H4 (cell line): ENCODE results near the gene DDIT3. TPM values are rescaled to one million over a fixed set of nuclear protein-coding genes. Genes with fewer than 3 reads are reported as not detected.
"Not testable (repeated sequence)": the region's sequence is repeated elsewhere in the genome, so short reads cannot be mapped to it uniquely, and the experiment has no call there.

Source experiments
- DNase-seq: peaks from one replicate; pipeline ENCODE4 v3.0.0-alpha.2; 2015; ENCODE audit warnings: low spot score
- total RNA-seq: library from RNA; depleted of rRNA; stranded (reverse); fragments of >200 nt; shearing (Covaris generic); gene quantifications from 2 replicates; pipeline ENCODE4 v1.2.3, GENCODE V29; 2014

The DDIT3 gene
- total RNA-seq, 1 experiment from 2014 or later, result 50.1 TPM

DNA sequence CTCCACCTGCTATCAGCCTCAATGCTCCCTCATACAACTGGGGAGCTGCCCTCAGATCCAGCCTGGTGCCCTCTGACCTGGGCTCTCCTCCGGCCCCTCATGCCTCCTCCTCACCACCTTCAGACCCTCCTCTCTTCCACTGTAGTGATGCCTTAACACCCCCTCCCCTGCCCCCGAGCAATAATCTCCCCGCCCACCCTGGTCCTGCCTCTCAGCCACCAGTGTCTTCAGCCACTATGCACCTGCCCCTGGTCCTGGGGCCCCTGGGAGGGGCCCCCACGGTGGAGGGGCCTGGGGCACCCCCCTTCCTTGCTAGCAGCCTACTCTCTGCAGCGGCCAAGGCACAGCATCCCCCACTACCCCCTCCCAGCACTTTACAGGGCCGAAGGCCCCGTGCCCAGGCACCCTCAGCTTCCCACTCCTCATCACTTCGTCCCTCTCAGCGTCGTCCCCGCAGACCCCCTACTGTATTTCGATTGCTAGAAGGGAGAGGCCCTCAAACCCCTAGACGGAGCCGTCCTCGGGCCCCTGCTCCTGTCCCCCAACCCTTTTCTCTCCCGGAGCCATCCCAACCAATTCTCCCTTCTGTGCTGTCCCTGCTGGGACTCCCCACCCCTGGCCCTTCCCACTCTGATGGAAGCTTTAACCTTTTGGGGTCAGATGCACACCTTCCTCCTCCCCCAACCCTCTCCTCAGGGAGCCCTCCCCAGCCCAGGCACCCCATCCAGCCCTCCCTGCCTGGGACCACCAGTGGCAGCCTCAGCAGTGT, 5.5 kb upstream of the DDIT3 start:
- no peak for DNase-seq

DNA sequence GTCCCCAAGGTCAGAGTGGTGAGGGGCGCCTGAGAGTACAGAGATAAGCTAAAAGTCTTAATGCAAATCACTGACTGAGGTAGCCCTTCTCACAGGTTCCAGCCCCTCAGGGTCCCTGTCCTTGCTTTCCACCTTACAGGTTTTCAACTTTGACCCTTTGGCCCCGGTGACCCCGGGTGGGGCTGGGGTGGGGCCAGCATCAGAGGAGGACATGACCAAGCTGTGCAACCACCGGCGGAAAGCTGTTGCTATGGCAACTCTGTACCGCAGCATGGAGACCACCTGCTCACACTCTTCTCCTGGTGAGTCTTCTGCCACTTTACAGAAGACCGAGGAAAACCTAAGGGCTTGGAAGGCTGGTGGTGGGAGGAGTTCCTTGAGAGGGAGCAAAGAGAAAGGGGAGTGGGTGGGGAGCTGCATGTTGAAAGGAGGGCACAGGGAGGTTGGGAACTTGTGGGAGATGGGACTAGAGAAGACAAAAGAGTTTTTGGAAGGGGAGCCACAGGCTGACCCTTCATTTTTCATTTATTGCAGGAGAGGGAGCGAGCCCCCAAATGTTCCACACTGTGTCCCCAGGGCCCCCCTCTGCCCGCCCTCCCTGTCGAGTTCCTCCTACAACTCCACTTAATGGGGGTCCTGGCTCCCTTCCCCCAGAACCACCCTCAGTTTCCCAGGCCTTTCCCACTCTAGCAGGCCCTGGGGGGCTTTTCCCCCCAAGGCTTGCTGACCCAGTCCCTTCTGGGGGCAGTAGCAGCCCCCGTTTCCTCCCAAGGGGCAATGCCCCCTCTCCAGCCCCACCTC, 4.7 kb upstream of the DDIT3 start:
- DNase-seq, result no peak

DNA sequence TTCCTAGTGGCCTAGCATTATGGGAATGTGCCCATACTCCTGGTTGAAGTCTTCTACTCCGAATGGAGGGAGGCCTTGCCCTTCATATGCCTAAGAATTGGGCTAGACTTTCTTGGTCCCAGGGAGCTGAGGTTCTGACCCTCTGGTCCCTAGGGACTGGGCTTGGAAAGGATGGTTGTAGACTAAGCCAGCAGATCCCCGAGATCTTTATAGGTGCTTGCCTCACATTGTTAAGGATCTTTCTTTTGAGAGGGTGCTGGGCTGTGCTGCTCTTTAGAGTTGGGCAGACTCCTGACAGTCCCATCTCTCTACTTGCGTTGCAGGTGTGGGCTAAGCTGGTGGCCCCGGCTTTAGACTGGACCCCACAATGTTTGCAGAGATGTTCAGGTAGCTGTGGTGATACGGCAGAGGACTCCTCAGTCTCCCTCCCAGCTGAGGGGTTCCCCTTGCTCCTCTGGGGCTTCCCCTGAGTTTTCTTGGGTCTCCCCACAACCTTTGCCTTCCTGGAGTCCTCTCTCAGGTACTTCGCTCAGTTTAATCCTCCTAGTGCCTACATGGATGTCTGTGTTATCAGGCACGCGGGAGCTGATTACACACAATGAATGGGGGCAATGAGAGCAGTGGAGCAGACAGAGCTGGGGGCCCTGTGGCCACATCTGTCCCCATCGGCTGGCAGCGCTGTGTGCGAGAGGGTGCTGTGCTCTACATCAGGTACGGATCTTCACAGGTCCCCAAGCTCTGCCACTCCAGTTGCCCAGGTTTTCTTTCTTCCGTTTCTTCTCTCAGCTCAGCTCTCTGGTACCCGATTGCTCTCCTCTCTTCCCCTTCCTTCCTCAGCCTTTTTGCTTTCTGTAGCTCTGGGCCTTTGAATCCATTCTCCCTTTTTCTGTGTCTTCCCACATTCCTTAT, 3.6 kb upstream of the DDIT3 start:
- no peak for DNase-seq

DNA sequence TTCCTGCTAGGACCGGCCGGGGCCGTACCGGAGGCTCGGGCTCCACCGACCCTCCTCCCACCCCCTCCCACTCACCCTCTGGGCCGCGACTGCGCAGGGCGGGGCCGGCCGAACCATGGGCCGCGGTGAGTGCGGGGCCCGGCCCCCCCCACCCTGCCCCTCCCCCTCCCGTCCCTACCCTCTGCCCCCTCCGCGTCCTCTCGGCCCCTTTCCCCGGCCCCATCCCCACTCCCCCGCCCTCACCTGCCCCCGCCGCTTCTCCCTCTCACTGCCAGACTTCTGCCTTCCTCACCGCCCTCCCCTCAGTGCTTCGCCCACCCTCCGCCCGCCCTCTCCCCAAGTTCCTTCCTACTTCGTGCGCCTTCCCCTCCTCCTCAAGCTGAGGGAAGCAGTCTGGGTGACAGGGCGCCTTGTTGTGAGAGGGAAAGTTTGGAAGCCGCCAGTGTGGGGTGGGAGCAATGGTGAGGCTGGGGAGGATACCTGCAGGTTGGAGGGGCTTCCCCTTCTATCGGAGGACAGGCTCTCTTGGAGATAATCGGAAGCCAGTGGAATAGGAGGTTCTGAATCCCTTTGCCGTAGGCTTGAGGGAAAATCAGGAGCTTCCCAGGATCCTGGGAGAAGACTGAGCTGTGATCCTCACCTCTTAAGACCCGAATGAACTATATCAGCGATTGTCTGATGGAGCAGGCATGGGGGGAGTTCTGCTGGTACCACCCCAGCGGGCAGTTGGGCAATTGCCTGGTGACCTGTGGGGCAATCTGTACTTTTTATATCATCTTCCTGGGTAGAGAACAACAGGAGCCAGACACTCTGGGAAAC, 2.8 kb upstream of the DDIT3 start:
- peak; percentile 45 for DNase-seq

DNA sequence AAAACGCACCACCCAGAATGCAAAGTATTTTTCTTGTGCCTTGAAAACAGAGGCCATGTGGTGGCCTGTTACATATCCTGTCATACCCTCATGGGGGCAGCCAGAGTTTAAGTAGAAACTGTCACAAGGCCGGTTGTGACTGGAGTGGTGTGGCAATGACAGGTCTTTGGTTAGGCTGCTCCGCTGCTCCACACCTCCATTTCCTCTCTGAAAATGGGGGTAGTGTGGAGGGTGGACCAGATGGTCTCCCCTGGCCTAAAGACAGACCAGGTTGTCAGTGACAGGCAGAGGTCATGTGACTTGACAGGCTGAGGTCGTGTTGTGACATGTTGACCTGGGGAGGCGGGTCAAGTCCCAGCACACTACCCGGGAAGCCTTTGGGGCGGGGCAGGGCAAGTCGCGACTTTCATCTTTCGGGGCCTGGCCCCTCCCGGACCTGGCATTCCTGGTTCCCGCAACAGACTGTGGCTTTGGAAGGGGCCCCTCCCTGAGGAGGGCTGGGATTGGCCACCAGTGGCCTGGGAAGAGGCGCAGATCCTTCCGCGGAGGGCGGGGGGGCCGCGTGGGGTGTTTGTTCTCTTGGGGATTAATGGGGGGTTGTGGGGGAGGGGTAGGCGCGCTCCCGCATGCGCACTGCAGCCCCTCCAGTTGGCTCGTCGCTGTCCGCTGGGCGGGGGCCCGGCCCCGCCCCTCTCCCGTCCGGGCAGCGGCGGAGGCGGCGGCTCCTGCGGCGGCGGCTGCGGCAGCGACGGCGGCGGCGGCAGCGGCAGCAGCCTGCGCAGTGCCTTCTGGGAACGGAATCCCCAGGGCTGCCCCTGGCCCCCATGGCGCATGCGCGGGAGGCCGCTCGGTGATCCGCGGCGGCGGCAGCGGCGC, 1.9 kb upstream of the DDIT3 start, which contains the start of gene MBD6:
Gene MBD6 (plus strand): TSS at position 814 of the 876 bp plus-strand sequence. CDS start 1,480 bp downstream, outside the sequence.
- DNase-seq, result peak; percentile 79

DNA sequence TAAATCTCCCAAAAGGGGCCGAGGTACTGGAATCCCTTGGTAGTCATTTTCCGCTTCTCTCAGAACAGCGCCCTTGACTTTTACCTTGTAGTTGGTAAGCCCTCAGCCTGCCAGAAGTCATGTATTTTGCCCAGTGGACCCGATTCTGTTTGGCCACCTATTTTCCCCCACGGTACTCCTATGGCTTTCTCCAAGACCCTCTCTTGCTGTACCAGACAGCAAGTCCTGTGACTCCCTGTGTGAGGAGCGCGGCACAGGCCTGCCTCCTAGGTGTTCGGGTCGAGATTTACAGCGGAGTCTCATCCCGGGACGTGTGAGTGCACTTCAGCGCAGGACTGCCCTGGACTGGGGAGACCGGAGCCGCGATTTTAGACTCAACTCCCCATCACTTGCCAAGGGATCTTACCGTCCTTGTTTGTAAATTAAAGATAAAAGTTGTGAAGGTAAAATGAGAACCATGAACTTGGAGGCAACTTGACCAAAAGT, 1.3 kb upstream of the DDIT3 start:
- no peak for DNase-seq

DNA sequence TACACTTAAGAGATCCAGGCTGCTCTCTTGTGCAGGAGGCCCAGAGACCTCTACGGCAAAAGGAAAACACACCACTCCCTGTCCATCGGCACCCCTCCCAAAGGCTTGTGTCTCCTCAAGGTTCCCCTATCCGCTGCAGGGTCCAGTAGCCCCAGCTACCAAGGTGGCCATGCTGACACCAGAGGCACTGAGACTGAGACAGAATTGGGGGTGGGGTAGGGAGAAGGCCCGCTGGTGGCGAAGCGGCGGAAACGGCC, 590 bp downstream of the DDIT3 start:
- DNase-seq, result peak; percentile 13

DNA sequence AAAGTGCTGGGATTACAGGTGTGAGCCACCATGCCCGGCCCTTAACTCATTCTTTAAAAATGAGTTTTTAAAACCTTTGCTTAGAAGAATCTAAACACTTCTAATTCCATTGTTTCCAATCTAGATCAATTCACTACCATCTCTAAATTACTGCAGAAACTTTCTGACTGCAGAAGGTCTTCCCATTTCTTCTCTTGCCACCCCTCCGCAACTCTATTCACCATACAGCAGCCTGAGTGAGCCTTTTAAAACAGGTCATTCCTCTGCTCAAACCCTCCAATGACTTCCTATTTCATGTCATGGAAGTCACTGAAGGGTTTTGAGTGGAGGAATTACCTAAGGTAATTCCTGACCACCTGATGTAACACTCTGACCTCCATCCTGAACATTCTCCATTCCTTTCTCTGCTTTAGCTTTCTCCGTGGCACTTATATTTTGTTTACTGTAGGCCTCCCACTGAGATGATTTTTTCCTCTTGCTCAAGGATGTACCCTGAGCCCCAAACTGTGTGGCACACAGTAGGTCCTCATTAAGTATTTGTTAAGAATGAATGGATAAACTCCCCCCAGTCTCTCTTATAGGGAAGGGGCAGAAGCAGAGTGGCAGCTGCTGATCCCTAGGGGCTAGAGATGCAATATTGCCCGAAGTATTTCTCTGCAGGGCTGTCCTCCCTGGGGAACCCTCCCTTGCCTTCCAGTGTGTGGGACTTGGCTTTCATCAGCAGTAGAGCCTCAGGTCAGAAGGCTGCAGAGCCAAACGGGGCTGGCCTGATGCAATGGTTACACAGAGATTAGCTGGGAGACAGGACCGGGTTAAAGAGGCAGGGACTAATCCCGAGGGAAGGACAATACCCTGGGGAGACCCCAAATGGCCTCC, 1.2 kb downstream of the DDIT3 start:
- DNase-seq, result no peak

DNA sequence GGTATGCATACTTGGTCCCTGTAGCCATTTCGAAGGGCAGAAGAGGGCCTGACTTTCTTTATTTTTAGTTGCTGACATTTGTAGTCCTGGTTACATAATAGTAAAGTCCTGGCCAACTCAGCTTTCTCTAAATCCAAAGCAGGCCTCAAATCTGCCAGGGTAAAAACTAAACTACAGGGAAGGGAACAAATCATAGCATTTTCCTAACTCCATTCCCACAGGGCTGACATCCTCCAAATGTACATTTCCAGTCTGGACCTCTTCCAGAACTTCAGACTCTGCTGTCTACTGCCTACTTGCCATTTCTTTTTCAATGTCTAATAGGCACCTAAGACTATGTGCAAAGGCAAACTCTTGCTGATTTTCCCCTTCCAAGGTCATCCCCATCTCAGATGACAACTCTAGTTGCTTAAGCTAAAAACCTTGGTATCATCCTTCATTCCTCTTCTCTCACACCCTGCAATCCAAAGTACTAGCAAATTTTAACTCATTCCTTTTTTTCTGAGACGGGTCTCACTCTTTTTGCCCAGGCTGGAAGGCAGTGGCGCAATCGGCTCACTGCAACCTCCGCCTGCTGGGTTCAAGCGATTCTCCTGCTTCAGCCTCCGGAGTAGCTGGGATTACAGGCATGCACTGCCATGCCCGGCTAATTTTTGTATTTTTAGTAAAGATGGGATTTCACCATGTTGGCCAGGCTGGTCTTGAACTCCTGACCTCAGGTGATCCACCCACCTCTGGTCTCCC, 2.0 kb downstream of the DDIT3 start:
- no peak for DNase-seq

DNA sequence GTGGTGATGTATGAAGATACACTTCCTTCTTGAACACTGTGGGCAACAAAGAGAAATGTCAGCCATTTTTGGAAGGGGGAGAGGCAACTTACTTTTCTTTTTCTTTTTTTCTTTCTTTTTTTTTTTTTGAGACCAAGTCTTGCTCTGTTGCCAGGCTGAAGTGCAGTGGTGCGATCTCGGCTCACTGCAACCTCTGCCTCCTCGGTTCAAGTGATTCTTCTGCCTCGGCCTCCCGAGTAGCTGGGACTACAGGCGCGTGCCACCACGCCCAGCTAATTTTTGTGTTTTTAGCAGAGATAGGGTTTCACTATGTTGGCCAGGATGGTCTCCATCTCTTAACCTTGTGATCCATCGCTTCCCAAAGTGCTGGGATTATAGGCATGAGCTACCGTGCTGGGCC, 2.6 kb downstream of the DDIT3 start:
- not testable (repeated sequence) for DNase-seq

DNA sequence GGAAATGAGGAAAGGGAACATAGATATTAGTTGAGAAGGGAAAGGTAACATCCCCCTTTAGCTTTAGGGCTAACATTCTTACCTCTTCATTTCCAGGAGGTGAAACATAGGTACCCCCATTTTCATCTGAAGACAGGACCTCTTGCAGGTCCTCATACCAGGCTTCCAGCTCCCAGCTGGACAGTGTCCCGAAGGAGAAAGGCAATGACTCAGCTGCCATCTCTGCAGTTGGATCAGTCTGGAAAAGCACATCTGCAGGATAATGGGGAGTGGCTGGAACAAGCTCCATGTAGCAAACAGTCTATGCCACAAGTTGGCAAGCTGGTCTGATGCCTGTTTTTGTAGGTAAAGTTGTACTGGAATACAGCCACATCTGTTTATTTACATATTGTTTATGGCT, 3.1 kb downstream of the DDIT3 start:
- peak; percentile 27 for DNase-seq

DNA sequence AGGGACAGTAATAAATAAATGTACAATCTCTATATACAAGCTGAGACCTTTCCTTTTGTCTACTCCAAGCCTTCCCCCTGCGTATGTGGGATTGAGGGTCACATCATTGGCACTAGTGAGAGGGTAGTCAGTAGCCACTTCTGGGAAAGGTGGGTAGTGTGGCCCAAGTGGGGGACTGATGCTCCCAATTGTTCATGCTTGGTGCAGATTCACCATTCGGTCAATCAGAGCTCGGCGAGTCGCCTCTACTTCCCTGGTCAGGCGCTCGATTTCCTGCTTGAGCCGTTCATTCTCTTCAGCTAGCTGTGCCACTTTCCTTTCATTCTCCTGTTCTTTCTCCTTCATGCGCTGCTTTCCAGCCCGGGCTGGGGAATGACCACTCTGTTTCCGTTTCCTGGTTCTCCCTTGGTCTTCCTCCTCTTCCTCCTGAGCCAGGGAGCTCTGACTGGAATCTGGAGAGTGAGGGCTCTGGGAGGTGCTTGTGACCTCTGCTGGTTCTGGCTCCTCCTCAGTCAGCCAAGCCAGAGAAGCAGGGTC, 3.6 kb downstream of the DDIT3 start:
- no peak for DNase-seq

DNA sequence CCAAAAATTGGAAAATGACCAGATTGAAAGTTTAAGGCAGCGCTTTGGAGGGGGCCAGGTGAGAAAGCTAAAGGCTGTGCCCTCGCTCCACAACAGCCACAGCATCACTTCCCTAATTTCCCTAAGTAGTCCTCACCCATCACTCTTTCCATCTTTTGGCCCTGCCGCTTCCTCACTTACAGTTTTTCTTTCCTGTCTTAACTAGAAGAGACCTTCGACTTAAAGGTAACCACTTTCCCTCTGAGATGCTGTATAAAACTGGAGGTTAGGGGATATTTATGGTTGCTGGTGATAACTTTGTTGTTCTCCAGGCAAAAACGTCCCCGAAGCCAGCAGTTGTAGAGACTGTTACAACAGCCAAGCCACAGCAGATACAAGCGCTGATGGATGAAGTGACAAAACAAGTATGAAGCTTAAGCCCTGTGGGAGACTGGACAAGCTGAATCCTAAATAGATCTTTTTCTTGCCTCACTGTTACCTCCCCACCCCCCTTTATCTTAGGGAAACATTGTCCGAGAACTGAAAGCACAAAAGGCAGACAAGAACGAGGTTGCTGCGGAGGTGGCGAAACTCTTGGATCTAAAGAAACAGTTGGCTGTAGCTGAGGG, 4.3 kb downstream of the DDIT3 start:
- no peak for DNase-seq

DNA sequence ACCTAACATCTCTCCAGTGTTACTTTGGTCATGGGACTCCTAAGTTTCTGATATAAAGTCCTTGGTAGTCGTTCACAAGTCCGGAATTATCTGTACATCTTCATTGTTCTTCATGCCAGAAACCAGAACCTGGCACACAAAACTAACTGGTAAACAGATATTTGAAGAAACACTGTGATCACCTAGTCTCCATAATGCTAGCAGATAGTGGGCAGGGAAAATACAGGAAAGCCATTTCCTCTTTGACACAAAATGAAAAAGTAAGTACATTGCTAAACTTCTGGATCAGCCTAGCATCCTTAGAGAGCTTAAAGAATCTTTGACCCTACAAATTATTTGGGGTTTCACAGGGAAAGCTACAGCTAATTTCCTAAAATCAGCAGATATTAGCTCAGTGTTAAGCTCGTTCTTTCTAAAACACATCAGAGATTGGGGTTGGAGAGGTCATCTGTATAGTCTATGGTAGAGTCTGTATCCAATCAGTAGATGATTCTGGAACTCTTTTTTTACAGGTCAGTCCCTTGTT, 4.8 kb downstream of the DDIT3 start:
- no peak for DNase-seq

DNA sequence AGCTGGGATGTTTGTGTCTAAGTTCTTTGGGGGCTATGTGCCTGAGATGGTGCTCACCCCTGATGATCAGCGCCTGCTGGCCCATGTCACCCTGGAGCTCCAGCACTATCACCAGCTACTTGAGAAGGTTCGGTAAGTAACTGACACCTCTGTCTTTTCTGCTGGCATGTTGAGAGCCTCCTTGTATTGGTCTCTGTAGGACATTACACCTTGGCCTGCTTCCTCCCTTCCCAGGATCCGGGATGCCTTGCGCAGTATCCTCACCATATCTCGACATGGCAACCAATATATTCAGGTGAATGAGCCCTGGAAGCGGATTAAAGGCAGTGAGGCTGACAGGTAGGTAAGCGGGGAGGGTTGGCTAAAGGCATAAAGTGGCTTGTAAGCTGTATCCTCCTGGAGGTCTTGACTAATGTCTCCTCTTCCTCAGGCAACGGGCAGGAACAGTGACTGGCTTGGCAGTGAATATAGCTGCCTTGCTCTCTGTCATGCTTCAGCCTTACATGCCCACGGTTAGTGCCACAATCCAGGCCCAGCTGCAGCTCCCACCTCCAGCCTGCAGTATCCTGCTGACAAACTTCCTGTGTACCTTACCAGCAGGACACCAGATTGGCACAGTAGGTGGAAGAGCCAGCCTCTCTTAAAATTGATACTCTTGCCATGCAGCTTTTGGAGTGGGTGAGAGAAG, 5.5 kb downstream of the DDIT3 start:
- no peak for DNase-seq

DNA sequence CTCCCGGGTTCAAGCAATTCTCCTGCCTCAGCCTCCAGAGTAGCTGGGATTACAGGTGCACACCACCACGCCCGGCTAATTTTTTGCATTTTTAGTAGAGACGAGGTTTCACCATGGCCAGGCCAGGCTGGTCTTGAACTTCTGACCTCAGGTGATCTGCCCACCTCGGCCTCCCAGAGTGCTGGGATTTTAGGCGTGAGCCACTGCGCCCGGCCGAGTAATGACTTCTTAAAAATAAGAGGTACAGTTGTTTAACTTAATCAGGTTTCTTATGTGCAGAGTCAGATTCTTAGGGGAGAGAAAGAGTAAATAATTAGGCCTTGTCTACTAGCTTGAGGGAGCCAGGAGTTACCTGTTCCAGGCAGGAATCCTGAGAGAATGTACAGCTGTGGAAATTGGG, 6.1 kb downstream of the DDIT3 start:
- not testable (repeated sequence) for DNase-seq

DNA sequence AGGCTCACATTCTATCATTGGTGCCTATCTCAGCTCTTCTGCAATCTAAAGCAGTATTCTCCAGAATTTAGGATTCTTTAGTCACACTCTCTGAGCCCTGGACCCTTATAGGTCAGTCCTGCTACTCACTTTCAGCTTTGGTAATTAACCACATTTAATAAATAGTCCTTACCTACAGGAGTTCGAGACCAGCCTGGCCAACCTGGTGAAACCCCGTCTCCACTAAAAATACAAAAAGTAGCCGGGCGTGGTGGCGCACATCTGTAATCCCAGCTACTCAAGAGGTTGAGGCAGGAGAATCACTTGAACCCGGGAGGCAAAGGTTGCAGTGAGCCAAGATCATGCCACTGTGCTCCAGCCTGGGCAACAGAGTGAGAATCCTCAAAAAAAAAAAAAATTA, 6.6 kb downstream of the DDIT3 start:
- DNase-seq, result not testable (repeated sequence)
